Measurements from ENCODE around the gene HYKK.

- no peak for TF ChIP-seq POLR2A (IDR thresholded peaks at IDR 0.05)
- TF ChIP-seq, protein P1, sequence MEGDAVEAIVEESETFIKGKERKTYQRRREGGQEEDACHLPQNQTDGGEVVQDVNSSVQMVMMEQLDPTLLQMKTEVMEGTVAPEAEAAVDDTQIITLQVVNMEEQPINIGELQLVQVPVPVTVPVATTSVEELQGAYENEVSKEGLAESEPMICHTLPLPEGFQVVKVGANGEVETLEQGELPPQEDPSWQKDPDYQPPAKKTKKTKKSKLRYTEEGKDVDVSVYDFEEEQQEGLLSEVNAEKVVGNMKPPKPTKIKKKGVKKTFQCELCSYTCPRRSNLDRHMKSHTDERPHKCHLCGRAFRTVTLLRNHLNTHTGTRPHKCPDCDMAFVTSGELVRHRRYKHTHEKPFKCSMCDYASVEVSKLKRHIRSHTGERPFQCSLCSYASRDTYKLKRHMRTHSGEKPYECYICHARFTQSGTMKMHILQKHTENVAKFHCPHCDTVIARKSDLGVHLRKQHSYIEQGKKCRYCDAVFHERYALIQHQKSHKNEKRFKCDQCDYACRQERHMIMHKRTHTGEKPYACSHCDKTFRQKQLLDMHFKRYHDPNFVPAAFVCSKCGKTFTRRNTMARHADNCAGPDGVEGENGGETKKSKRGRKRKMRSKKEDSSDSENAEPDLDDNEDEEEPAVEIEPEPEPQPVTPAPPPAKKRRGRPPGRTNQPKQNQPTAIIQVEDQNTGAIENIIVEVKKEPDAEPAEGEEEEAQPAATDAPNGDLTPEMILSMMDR (IDR thresholded peaks at IDR 0.05): no peak
Observed at GRCh38 chr15:78563092-78563491, 55.7 kb downstream of the HYKK start.

All from breast epithelium (tissue), 3 donors.